Measurements from ENCODE around the gene CLTA. TPM values are rescaled to one million over a fixed set of nuclear protein-coding genes. Genes with fewer than 3 reads are reported as not detected.

Gene CLTA
- total and polyA plus RNA-seq, 10 of the 15 experiments (the other 5 are each of a cell fraction or from before 2014, with no cell fraction given) = 49.0 to 241 (median 168) TPM

DNA sequence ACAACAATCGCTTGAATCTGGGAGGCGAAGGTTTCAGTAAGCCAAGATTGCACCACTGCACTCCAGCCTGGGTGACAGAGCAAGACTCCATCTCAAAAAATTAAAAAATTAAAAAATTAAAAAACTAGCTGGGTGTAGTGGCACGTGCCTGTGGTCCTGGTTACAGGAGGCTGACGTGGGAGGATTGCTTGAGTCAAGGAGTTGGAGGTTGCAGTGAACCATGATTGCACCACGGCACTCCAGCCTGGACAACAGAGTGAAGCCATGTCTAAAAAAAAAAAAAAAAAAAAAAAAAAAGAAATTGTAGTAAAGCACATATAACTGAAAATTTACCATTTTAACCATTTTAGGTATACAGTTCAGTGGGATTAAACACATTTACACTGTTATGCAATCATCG lies 34.6 kb upstream of the CLTA start:
- FAIRE-seq = no peak
- H3K79me2 ChIP-seq (ENCODE audit: control insufficient read depth, insufficient read depth, low read length) = no peaks in the 10 kb centered on the region
- no peaks in the 10 kb centered on the region for H4K20me1 ChIP-seq (ENCODE audit: control insufficient read depth, insufficient read depth)
- no peaks in the 10 kb centered on the region for H3K27me3 ChIP-seq (replicated peaks in 1 of 2; ENCODE audit: control insufficient read depth in 2 of 2, insufficient read depth in 2 of 2, low read length in 1 of 2)
- no peak overlapping the region for H3K9ac ChIP-seq (ENCODE audit: control insufficient read depth, insufficient read depth, low read length)
- WGBS (ENCODE audit: insufficient coverage, insufficient replicate concordance, low lambda C conversion rate, missing lambda C conversion rate) = 87% methylated on average over 6 of the region's 6 CpGs
- H3K4me1 ChIP-seq (ENCODE audit: control insufficient read depth, insufficient read depth, low read length) = peaks cover 25% of the 10 kb centered on the region
- in situ Hi-C loops (cut with MboI) (no loop called here), intact Hi-C loops (cut with micrococcal nuclease; ENCODE audit: unreplicated experiment) (no loop called here)
- H3K4me3 ChIP-seq = no peak overlapping the region
- SMC1A ChIA-PET (ENCODE audit: uncharacterized antibody, unreplicated experiment) = no interaction called here
- DNase-seq (ENCODE audit: low read depth, low spot score) = no peak
- no peak overlapping the region for H3K27ac ChIP-seq (ENCODE audit: control insufficient read depth, insufficient read depth)
- CTCF ChIA-PET = interaction anchor here (1.7 to 2.2 kb wide), 2 partner anchors 10 to 53 kb away, joined by 4 to 13 read pairs; no protein-coding TSS in a partner anchor
- POLR2A ChIA-PET = no interaction called here
- H2AFZ ChIP-seq (ENCODE audit: control insufficient read depth, low read depth, low read length) = no peak overlapping the region
- H3K9me3 ChIP-seq (replicated peaks; ENCODE audit: control insufficient read depth, insufficient read depth, low read length) = no peaks in the 10 kb centered on the region; the same call in 2 of the 3 replicates
- no peak for ATAC-seq
- H3K36me3 ChIP-seq (ENCODE audit: control insufficient read depth in 2 of 2, insufficient read depth in 2 of 2, low read length in 1 of 2) = no peaks in the 10 kb centered on the region
- no peak overlapping the region for H3K4me2 ChIP-seq (ENCODE audit: control insufficient read depth, insufficient read depth)
- BruUV-seq (replicated peaks) = no TSS peak
- RAD21 ChIA-PET (ENCODE audit: unreplicated experiment) = no interaction called here
- TF ChIP-seq MXI1 (IDR thresholded peaks at IDR 0.05; ENCODE audit: low read depth, low read length) = no peak
- TF ChIP-seq POU2F2 (IDR thresholded peaks at IDR 0.05; ENCODE audit: borderline replicate concordance, low read depth, low read length) = no peak
- TF ChIP-seq SMAD5 (IDR thresholded peaks at IDR 0.05; ENCODE audit: low read depth) = no peak
- TF ChIP-seq SMC3 (IDR thresholded peaks at IDR 0.05; ENCODE audit: borderline replicate concordance, low read length) = no peak
- TF ChIP-seq ZNF384 (IDR thresholded peaks at IDR 0.05; ENCODE audit: borderline replicate concordance, low read depth, low read length) = no peak
- TF ChIP-seq, protein P1, sequence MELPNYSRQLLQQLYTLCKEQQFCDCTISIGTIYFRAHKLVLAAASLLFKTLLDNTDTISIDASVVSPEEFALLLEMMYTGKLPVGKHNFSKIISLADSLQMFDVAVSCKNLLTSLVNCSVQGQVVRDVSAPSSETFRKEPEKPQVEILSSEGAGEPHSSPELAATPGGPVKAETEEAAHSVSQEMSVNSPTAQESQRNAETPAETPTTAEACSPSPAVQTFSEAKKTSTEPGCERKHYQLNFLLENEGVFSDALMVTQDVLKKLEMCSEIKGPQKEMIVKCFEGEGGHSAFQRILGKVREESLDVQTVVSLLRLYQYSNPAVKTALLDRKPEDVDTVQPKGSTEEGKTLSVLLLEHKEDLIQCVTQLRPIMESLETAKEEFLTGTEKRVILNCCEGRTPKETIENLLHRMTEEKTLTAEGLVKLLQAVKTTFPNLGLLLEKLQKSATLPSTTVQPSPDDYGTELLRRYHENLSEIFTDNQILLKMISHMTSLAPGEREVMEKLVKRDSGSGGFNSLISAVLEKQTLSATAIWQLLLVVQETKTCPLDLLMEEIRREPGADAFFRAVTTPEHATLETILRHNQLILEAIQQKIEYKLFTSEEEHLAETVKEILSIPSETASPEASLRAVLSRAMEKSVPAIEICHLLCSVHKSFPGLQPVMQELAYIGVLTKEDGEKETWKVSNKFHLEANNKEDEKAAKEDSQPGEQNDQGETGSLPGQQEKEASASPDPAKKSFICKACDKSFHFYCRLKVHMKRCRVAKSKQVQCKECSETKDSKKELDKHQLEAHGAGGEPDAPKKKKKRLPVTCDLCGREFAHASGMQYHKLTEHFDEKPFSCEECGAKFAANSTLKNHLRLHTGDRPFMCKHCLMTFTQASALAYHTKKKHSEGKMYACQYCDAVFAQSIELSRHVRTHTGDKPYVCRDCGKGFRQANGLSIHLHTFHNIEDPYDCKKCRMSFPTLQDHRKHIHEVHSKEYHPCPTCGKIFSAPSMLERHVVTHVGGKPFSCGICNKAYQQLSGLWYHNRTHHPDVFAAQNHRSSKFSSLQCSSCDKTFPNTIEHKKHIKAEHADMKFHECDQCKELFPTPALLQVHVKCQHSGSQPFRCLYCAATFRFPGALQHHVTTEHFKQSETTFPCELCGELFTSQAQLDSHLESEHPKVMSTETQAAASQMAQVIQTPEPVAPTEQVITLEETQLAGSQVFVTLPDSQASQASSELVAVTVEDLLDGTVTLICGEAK (IDR thresholded peaks at IDR 0.05; ENCODE audit: borderline replicate concordance) = no peak
- TF ChIP-seq PAX5 (IDR thresholded peaks at IDR 0.05; ENCODE audit: borderline replicate concordance, low read depth, low read length) = no peak
- TF ChIP-seq RELA (IDR thresholded peaks at IDR 0.05; ENCODE audit: borderline replicate concordance, partially characterized antibody) = no peak
- TF ChIP-seq PML (IDR thresholded peaks at IDR 0.05; ENCODE audit: low read length) = no peak
- no peak for TF ChIP-seq SMARCA5 (IDR thresholded peaks at IDR 0.05)
- TF ChIP-seq, protein P2, sequence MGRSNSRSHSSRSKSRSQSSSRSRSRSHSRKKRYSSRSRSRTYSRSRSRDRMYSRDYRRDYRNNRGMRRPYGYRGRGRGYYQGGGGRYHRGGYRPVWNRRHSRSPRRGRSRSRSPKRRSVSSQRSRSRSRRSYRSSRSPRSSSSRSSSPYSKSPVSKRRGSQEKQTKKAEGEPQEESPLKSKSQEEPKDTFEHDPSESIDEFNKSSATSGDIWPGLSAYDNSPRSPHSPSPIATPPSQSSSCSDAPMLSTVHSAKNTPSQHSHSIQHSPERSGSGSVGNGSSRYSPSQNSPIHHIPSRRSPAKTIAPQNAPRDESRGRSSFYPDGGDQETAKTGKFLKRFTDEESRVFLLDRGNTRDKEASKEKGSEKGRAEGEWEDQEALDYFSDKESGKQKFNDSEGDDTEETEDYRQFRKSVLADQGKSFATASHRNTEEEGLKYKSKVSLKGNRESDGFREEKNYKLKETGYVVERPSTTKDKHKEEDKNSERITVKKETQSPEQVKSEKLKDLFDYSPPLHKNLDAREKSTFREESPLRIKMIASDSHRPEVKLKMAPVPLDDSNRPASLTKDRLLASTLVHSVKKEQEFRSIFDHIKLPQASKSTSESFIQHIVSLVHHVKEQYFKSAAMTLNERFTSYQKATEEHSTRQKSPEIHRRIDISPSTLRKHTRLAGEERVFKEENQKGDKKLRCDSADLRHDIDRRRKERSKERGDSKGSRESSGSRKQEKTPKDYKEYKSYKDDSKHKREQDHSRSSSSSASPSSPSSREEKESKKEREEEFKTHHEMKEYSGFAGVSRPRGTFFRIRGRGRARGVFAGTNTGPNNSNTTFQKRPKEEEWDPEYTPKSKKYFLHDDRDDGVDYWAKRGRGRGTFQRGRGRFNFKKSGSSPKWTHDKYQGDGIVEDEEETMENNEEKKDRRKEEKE (IDR thresholded peaks at IDR 0.05) = no peak
- TF ChIP-seq YY1 (IDR thresholded peaks at IDR 0.05; ENCODE audit: low read depth, low read length) = no peak
- TF ChIP-seq, protein P3, sequence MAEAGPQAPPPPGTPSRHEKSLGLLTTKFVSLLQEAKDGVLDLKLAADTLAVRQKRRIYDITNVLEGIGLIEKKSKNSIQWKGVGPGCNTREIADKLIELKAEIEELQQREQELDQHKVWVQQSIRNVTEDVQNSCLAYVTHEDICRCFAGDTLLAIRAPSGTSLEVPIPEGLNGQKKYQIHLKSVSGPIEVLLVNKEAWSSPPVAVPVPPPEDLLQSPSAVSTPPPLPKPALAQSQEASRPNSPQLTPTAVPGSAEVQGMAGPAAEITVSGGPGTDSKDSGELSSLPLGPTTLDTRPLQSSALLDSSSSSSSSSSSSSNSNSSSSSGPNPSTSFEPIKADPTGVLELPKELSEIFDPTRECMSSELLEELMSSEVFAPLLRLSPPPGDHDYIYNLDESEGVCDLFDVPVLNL (IDR thresholded peaks at IDR 0.05; ENCODE audit: low read depth, low read length) = no peak
- TF ChIP-seq, protein P4, sequence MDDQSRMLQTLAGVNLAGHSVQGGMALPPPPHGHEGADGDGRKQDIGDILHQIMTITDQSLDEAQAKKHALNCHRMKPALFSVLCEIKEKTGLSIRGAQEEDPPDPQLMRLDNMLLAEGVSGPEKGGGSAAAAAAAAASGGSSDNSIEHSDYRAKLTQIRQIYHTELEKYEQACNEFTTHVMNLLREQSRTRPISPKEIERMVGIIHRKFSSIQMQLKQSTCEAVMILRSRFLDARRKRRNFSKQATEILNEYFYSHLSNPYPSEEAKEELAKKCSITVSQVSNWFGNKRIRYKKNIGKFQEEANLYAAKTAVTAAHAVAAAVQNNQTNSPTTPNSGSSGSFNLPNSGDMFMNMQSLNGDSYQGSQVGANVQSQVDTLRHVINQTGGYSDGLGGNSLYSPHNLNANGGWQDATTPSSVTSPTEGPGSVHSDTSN (IDR thresholded peaks at IDR 0.05; ENCODE audit: insufficient replicate concordance, low read depth, low read length) = no peak
- no peak for TF ChIP-seq WRNIP1 (IDR thresholded peaks at IDR 0.05; ENCODE audit: borderline replicate concordance, low read depth, low read length)
- no peak for TF ChIP-seq MEF2A (IDR thresholded peaks at IDR 0.05; ENCODE audit: insufficient read depth, low read depth, low read length)
- TF ChIP-seq IKZF1 (conservative IDR thresholded peaks at IDR 0.05) = no peak
